IMR-90 (cell line): ENCODE measurements around the gene NF1. TPM values are rescaled to one million over a fixed set of nuclear protein-coding genes. Genes with fewer than 3 reads are reported as not detected.
A peak's percentile ranks its signal among the peaks of the same experiment; 100 is the strongest.

Source experiments
- ATAC-seq: fragments of 200-7000 bp; cut with Tn5 transposase; 2 replicates; pipeline ENCODE4 v1.9.1; 2020; ENCODE audit warnings: low read depth, mild to moderate bottlenecking, moderate library complexity
- BruUV-seq: library from RNA; stranded (reverse); fragments of 400-500 nt; replicated peaks from 2 replicates; lab custom pipeline; 2021; lab: Mats Ljungman, UMichigan
- CTCF ChIA-PET: fragments of 300-600 bp; formaldehyde crosslinking; extraction: SDS; loops from one replicate; lab custom pipeline; 2021; ENCODE audit warnings: antibody characterized with exemption; lab: Yijun Ruan, JAX
- POLR2A ChIA-PET: fragments of 300-600 bp; sonication (Branson Sonifier 250); formaldehyde crosslinking; loops from one replicate; lab custom pipeline; 2022; ENCODE audit warnings: antibody characterized with exemption; ENCODE audit not compliant: unreplicated experiment; lab: Charles Lee
- DNase-seq: peaks from one replicate; pipeline ENCODE4 v3.0.0; 2013
- H2AFZ ChIP-seq: replicated peaks from 2 replicates; pipeline ENCODE3; 2013; ENCODE audit warnings: low read length, mild to moderate bottlenecking; ENCODE audit not compliant: poor library complexity
- H2AK5ac ChIP-seq: 2 replicates; pipeline ENCODE4 v1.6.1; 2013; ENCODE audit warnings: low read depth, low read length, inconsistent platforms
- H2AK9ac ChIP-seq: replicated peaks from 2 replicates; pipeline ENCODE3; 2013; ENCODE audit warnings: mild to moderate bottlenecking, low read depth, low read length, moderate library complexity; ENCODE audit not compliant: poor library complexity
- H2BK120ac ChIP-seq: 2 replicates; pipeline ENCODE4 v1.6.1; 2013; ENCODE audit warnings: low read depth, low read length, inconsistent platforms
- H2BK15ac ChIP-seq: 3 replicates; pipeline ENCODE4 v1.6.1; 2013; ENCODE audit warnings: low read depth, low read length, inconsistent platforms
- H2BK20ac ChIP-seq: 2 replicates; pipeline ENCODE4 v1.6.1; 2013; ENCODE audit warnings: low read depth, mild to moderate bottlenecking, inconsistent platforms, low read length, moderate library complexity
- H2BK5ac ChIP-seq: 2 replicates; pipeline ENCODE4 v1.6.1; 2013; ENCODE audit warnings: mild to moderate bottlenecking, low read depth, low read length, inconsistent platforms; ENCODE audit not compliant: poor library complexity, severe bottlenecking
- H3K14ac ChIP-seq: replicated peaks from 2 replicates; pipeline ENCODE4 v1.6.1; 2013; ENCODE audit warnings: low read depth, low read length, inconsistent platforms
- H3K18ac ChIP-seq: 2 replicates; pipeline ENCODE4 v1.6.1; 2013; ENCODE audit warnings: low read depth, low read length, control low read depth
- H3K23ac ChIP-seq: 2 replicates; pipeline ENCODE4 v1.6.1; 2013; ENCODE audit warnings: low read depth, low read length, inconsistent platforms
- H3K27ac ChIP-seq: 2 replicates; pipeline ENCODE4 v1.5.1; 2013; ENCODE audit warnings: mild to moderate bottlenecking, control low read depth, low read length; ENCODE audit not compliant: insufficient read depth
- H3K27me3 ChIP-seq: 2 replicates; pipeline ENCODE4 v1.6.1; 2013; ENCODE audit warnings: low read length; ENCODE audit not compliant: control insufficient read depth, insufficient read depth
- H3K36me3 ChIP-seq: 2 replicates; pipeline ENCODE4 v1.6.1; 2013; ENCODE audit warnings: low read length, mixed read lengths; ENCODE audit not compliant: control insufficient read depth, insufficient read depth
- H3K4ac ChIP-seq: 2 replicates; pipeline ENCODE4 v1.6.1; 2013; ENCODE audit warnings: low read depth, low read length, inconsistent platforms
- H3K4me1 ChIP-seq: 2 replicates; pipeline ENCODE4 v1.6.1; 2013; ENCODE audit warnings: low read length, mixed read lengths; ENCODE audit not compliant: control insufficient read depth, insufficient read depth
- H3K4me2 ChIP-seq: 2 replicates; pipeline ENCODE4 v1.6.1; 2013; ENCODE audit warnings: low read depth, mild to moderate bottlenecking, control low read depth, low read length, moderate library complexity
- H3K4me3 ChIP-seq: 2 replicates; pipeline ENCODE4 v1.5.1; 2013; ENCODE audit warnings: low read depth, mild to moderate bottlenecking, control low read depth, low read length, moderate library complexity; ENCODE audit not compliant: insufficient read depth
- H3K56ac ChIP-seq: 2 replicates; pipeline ENCODE4 v1.6.1; 2013; ENCODE audit warnings: low read length, inconsistent platforms; ENCODE audit not compliant: insufficient read depth; ENCODE audit errors: extremely low read depth
- H3K79me1 ChIP-seq, 2 experiments: 2 replicates each; pipeline ENCODE4 v1.6.1; 2013; ENCODE audit warnings: low read length in 2 of 2, inconsistent platforms in 1 of 2, low read depth in 1 of 2
- H3K9ac ChIP-seq: 2 replicates; pipeline ENCODE4 v1.6.1; 2013; ENCODE audit warnings: low read depth, low read length, control low read depth
- H3K9me1 ChIP-seq: 2 replicates; pipeline ENCODE4 v1.6.1; 2013; ENCODE audit warnings: low read length, inconsistent platforms; ENCODE audit not compliant: insufficient read depth
- H3K9me3 ChIP-seq: 2 replicates; pipeline ENCODE4 v1.6.1; 2013; ENCODE audit warnings: low read length; ENCODE audit not compliant: control insufficient read depth, insufficient read depth
- H4K20me1 ChIP-seq: 2 replicates; pipeline ENCODE4 v1.6.1; 2013; ENCODE audit warnings: low read length, inconsistent platforms; ENCODE audit not compliant: insufficient read depth
- H4K5ac ChIP-seq: 2 replicates; pipeline ENCODE4 v1.6.1; 2013; ENCODE audit warnings: mild to moderate bottlenecking, low read depth, low read length, control low read depth
- H4K8ac ChIP-seq, 2 experiments: 2 replicates each; pipeline ENCODE4 v1.6.1; 2013; ENCODE audit warnings: low read depth in 2 of 2, low read length in 2 of 2, control low read depth in 1 of 2, inconsistent platforms in 1 of 2
- H4K91ac ChIP-seq: 2 replicates; pipeline ENCODE4 v1.6.1; 2013; ENCODE audit warnings: low read depth, low read length, inconsistent platforms; ENCODE audit not compliant: insufficient read depth
- CEBPB ChIP-seq: IDR thresholded peaks from 2 replicates; pipeline ENCODE4 v1.6.1; 2012; ENCODE audit warnings: low read depth, low read length, improper control_type of control experiment
- CHD1 ChIP-seq: IDR thresholded peaks from 2 replicates; pipeline ENCODE4 v1.6.1; 2012; ENCODE audit warnings: low read depth, low read length, improper control_type of control experiment
- FOS ChIP-seq: fragments of 150-350 bp; IDR thresholded peaks from 2 replicates; pipeline ENCODE4 v1.6.1; 2016; ENCODE audit warnings: low read depth, low read length
- WGBS, 2 experiments: methylation state at CpG; one replicate each; pipeline versions ENCODE4 v1.1.5 to v1.1.7; 2013; ENCODE audit warnings: missing lambda C conversion rate in 2 of 2; ENCODE audit not compliant: insufficient read length in 1 of 2; ENCODE audit errors: extremely low coverage in 2 of 2; 5-methylcytosine and 5-hydroxymethylcytosine counted together
- dilution Hi-C: fragments of 300-500 bp; cut with HindIII; formaldehyde crosslinking; loops from one replicate; pipeline ENCODE4 v1.14.3; 2018; ENCODE audit warnings: low sequenced_read_pairs; ENCODE audit not compliant: unreplicated experiment
- in situ Hi-C: fragments of 300-500 bp; cut with MboI; formaldehyde crosslinking; loops from 3 replicates; pipeline ENCODE4 v1.14.3; 2019; ENCODE audit warnings: low sequenced_read_pairs, inconsistent platforms, mixed read lengths
- intact Hi-C: fragments of 100-400 bp; cut with micrococcal nuclease; formaldehyde crosslinking; loops from 2 replicates; pipeline ENCODE4 v1.10.0; 2022
- polyA plus RNA-seq, 3 experiments: library from polyadenylated mRNA; depleted of rRNA; stranded (reverse); fragments of >200 nt; gene quantifications; 2 replicates each; pipeline ENCODE4 v1.2.3, GENCODE V29; 2012; ENCODE audit warnings: low replicate concordance in 1 of 3
- total RNA-seq: library from RNA; depleted of rRNA; stranded (reverse); fragments of >200 nt; gene quantifications from 2 replicates; pipeline ENCODE4 v1.2.3, GENCODE V29; 2012
- TF ChIP-seq, protein P1 (sequence below): fragments of 150-350 bp; IDR thresholded peaks from 2 replicates; pipeline ENCODE4 v1.6.1; 2017; ENCODE audit warnings: mild to moderate bottlenecking, antibody characterized with exemption, low read length, low read depth

The NF1 gene
- total and polyA plus RNA-seq, 2 of the 4 experiments (the other 2 are of a cell fraction) = 17.9 to 48.6 TPM

DNA sequence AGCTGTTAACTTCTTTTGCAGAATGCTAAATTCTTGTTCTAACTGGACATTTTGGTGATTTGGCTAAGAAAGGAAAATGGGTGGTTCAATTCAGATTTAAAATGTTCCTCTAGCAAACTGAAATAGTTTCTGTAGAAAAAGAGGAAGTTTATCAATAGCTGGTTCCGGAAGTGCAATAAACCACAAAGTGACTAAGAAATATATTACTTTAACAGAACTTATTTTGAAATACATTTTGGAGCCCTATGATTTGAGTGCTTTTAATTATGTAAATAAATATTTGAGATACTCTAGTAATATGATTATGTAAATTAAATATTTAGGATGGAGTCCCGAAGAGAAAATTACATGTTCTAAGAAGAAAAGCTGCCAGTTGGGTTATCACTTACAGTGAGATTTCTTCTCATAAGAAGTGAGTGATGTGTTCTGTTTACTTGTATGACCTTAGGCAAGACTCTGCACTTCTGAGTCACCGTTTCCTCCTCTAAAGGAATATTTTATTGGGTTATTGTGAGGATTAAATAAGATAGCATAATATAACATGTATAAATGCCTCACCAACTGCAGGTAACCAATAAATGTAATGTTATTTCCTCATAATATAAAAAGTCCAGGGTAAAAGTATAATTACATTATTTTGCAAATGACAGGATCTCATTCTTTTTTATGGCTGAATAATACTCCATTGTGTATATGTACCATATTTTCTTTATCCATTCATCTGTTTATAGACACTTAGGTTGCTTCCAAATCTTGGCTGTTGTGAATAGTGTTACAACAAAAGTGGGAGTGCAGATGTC is 219.4 kb downstream of the NF1 start, which contains the start of gene EVI2B:
TSS of gene EVI2B (minus strand) at position 73 of the 800 bp plus-strand sequence. CDS start 8,445 bp downstream, outside the sequence.
- no peak within 1 kb of the TSS for H4K5ac ChIP-seq
- in situ Hi-C loops = no loop called here
- no peak within 1 kb of the TSS for H3K56ac ChIP-seq
- BruUV-seq = no TSS peak
- no peaks in the 10 kb centered on the region for H3K9me3 ChIP-seq
- peak within 1 kb of the TSS; percentile 45; the same call in 1 of the 2 replicates for H2BK20ac ChIP-seq
- TF ChIP-seq CEBPB = peak; percentile 77; the same call in 1 of the 2 replicates
- no peak for TF ChIP-seq FOS
- TF ChIP-seq, protein P1, sequence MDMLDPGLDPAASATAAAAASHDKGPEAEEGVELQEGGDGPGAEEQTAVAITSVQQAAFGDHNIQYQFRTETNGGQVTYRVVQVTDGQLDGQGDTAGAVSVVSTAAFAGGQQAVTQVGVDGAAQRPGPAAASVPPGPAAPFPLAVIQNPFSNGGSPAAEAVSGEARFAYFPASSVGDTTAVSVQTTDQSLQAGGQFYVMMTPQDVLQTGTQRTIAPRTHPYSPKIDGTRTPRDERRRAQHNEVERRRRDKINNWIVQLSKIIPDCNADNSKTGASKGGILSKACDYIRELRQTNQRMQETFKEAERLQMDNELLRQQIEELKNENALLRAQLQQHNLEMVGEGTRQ = no peak
- TF ChIP-seq CHD1 = no peak
- no peak within 1 kb of the TSS for H2BK5ac ChIP-seq
- H3K9ac ChIP-seq = no peak within 1 kb of the TSS
- H3K23ac ChIP-seq = no peak within 1 kb of the TSS; the same call in 1 of the 2 replicates
- peak within 1 kb of the TSS in 1 of 2 experiments; percentile 16; a peak in 1 of 4 replicates for H4K8ac ChIP-seq
- WGBS, 2 experiments = no CpG with 5 or more reads among the region's 3 CpGs
- no peak within 1 kb of the TSS for H2AK9ac ChIP-seq
- 0 out of 2 replicates have a peak within 1 kb of the TSS, but pooled peaks have one; percentile 21 for H3K14ac ChIP-seq
- H3K36me3 ChIP-seq = no peaks in the 10 kb centered on the region; the same call in 1 of the 2 replicates
- DNase-seq = peak; percentile 64
- no peak within 1 kb of the TSS for H2BK120ac ChIP-seq
- intact Hi-C loops = no loop called here
- ChIA-PET POLR2A (no interaction called here), CTCF (no interaction called here)
- H4K91ac ChIP-seq = no peak within 1 kb of the TSS
- no peaks in the 10 kb centered on the region; the same call in 1 of the 2 replicates for H3K9me1 ChIP-seq
- no peak within 1 kb of the TSS for H3K27ac ChIP-seq
- H3K79me1 ChIP-seq = peaks cover 5 to 32% of the 10 kb centered on the region in 2 experiments; a peak in 3 of 4 replicates
- H3K4me2 ChIP-seq = peak within 1 kb of the TSS; percentile 65; the same call in 1 of the 2 replicates
- no peak within 1 kb of the TSS for H2AFZ ChIP-seq
- H2BK15ac ChIP-seq = peak within 1 kb of the TSS; percentile 9; the same call in 1 of the 3 replicates
- no peak within 1 kb of the TSS for H3K18ac ChIP-seq
- H2AK5ac ChIP-seq = 0 out of 2 replicates have a peak within 1 kb of the TSS, but pooled peaks have one; percentile 28
- no peaks in the 10 kb centered on the region for H3K27me3 ChIP-seq
- no peaks in the 10 kb centered on the region; the same call in 1 of the 2 replicates for H4K20me1 ChIP-seq
- dilution Hi-C loops = no loop called here
- H3K4me1 ChIP-seq = peaks cover 2% of the 10 kb centered on the region; the same call in 1 of the 2 replicates
- H3K4me3 ChIP-seq = no peak within 1 kb of the TSS
- peak; percentile 62 for ATAC-seq
- no peak within 1 kb of the TSS; the same call in 1 of the 2 replicates for H3K4ac ChIP-seq
